ENCODE results near the gene MIA2. TPM values are rescaled to one million over a fixed set of nuclear protein-coding genes. Genes with fewer than 3 reads are reported as not detected.

Gene MIA2
- total and polyA plus RNA-seq, 4 donors: 24.9 to 32.2 (median 28.3) TPM

DNA sequence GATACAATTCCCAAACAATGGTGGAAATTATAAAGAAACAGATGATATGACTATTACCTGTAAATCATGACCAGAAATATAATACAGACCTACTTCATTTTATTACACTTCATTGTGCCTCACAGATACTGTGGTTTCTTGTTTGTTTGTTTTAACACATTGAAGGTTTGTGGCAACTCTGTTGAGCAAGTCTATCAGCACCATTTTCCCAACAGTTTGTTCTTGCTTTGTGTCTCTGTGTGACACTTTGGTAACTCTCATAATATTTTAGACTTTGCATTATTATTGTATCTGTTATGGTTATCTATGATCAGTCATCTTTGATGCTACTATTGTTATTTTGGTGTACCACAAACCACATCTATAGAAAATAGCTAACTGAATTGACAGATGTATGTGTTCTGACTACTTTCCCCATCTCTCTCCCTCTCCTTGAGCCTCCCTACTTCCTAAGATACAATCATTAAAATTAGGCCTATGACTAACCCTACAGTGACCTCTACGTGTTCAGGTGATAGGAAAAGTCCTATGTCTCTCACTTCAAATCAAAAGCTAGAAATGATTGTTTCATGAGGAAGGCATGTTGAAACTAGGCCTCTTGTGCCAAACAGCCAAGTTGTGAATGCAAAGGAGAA, 149.4 kb downstream of the MIA2 start:
- peaks cover 0 to 5% (median 0%) of the 10 kb centered on the region in 5 donors for H3K4me1 ChIP-seq (ENCODE audit: control insufficient read depth in 5 of 5, insufficient read depth in 5 of 5, low read length in 5 of 5)
- ATAC-seq (ENCODE audit: insufficient read depth, low FRiP score): no peak
- 84 to 95% methylated on average over 1 of the region's 1 CpG for WGBS, 2 donors
- no peaks in the 10 kb centered on the region for H3K27me3 ChIP-seq (ENCODE audit: control insufficient read depth in 3 of 3, insufficient read depth in 3 of 3, low read length in 2 of 3)
- DNase-seq: no peak
- no peaks in the 10 kb centered on the region for H3K9me3 ChIP-seq (ENCODE audit: control insufficient read depth in 4 of 4, insufficient read depth in 3 of 4, low read length in 3 of 4)
- no peak overlapping the region for H3K9ac ChIP-seq (ENCODE audit: insufficient read depth in 1 of 2, low read length in 2 of 2)
- no peak overlapping the region for H3K4me3 ChIP-seq
- no peaks in the 10 kb centered on the region for H3K36me3 ChIP-seq (ENCODE audit: control insufficient read depth in 4 of 4, insufficient read depth in 4 of 4, low read length in 4 of 4)
- TF ChIP-seq, protein P1, sequence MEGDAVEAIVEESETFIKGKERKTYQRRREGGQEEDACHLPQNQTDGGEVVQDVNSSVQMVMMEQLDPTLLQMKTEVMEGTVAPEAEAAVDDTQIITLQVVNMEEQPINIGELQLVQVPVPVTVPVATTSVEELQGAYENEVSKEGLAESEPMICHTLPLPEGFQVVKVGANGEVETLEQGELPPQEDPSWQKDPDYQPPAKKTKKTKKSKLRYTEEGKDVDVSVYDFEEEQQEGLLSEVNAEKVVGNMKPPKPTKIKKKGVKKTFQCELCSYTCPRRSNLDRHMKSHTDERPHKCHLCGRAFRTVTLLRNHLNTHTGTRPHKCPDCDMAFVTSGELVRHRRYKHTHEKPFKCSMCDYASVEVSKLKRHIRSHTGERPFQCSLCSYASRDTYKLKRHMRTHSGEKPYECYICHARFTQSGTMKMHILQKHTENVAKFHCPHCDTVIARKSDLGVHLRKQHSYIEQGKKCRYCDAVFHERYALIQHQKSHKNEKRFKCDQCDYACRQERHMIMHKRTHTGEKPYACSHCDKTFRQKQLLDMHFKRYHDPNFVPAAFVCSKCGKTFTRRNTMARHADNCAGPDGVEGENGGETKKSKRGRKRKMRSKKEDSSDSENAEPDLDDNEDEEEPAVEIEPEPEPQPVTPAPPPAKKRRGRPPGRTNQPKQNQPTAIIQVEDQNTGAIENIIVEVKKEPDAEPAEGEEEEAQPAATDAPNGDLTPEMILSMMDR (IDR thresholded peaks at IDR 0.05; ENCODE audit: control extremely low read depth, extremely low read depth): no peak
- no peak overlapping the region for H3K27ac ChIP-seq (ENCODE audit: low read depth in 1 of 2, low read length in 1 of 2)

DNA sequence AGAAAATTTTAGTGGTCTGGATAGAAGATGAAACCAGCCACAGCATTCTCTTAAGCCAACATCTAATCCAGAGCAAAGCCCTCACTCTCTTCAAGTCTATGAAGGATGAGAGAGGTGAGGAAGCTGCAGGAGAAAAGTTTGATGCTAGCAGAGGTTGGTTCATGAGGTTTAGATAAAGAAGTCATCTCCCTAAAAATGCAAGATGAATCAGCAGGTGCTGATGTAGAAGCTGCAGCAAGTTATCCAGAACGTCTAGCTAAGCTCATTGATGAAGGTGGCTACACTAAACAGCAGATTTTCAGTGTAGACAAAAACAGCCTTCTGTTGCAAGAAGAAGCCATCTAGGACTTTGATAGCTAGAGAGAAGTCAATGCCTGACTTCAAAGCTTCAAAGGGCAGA, 150.0 kb downstream of the MIA2 start:
- 87 to 93% methylated on average over 1 of the region's 1 CpG for WGBS, 2 donors
- H3K9ac ChIP-seq (ENCODE audit: insufficient read depth in 1 of 2, low read length in 2 of 2): no peak overlapping the region
- DNase-seq (no peak), ATAC-seq (ENCODE audit: insufficient read depth, low FRiP score) (no peak)
- H3K27ac ChIP-seq (ENCODE audit: low read depth in 1 of 2, low read length in 1 of 2): no peak overlapping the region
- H3K36me3 ChIP-seq (ENCODE audit: control insufficient read depth in 4 of 4, insufficient read depth in 4 of 4, low read length in 4 of 4): peaks cover 0 to under 1% (median 0%) of the 10 kb centered on the region in 4 donors
- no peaks in the 10 kb centered on the region for H3K9me3 ChIP-seq (ENCODE audit: control insufficient read depth in 4 of 4, insufficient read depth in 3 of 4, low read length in 3 of 4)
- TF ChIP-seq, protein P1 (IDR thresholded peaks at IDR 0.05; ENCODE audit: control extremely low read depth, extremely low read depth): no peak
- H3K4me1 ChIP-seq (ENCODE audit: control insufficient read depth in 5 of 5, insufficient read depth in 5 of 5, low read length in 5 of 5): peaks cover 0 to 4% (median 0%) of the 10 kb centered on the region in 5 donors
- H3K4me3 ChIP-seq: no peak overlapping the region
- H3K27me3 ChIP-seq (ENCODE audit: control insufficient read depth in 3 of 3, insufficient read depth in 3 of 3, low read length in 2 of 3): no peaks in the 10 kb centered on the region

DNA sequence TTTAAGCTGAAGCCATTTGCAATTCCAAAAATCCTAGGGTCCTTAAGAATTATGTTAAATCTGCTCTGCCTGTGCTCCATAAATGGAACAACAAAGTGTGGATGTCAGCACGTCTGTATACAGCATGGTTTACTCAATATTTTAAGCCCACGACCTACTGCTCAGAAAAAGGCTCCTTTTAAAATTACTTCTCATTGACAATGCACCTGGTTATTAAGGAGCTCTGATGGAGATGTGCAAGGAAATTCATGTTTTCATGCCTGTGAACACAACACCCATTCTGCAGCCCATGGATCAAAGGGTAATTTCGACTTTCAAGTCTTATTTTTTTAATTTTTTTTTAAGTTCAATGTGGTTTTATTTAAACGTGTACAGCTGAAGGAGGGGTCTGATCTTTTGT, 150.5 kb downstream of the MIA2 start:
- no peak overlapping the region for H3K9ac ChIP-seq (ENCODE audit: insufficient read depth in 1 of 2, low read length in 2 of 2)
- 89 to 92% methylated on average over 4 of the region's 4 CpGs for WGBS, 2 donors
- DNase-seq (no peak), ATAC-seq (ENCODE audit: insufficient read depth, low FRiP score) (no peak)
- no peaks in the 10 kb centered on the region for H3K27me3 ChIP-seq (ENCODE audit: control insufficient read depth in 3 of 3, insufficient read depth in 3 of 3, low read length in 2 of 3)
- peaks cover 0 to 4% (median 0%) of the 10 kb centered on the region in 5 donors for H3K4me1 ChIP-seq (ENCODE audit: control insufficient read depth in 5 of 5, insufficient read depth in 5 of 5, low read length in 5 of 5)
- H3K4me3 ChIP-seq: no peak overlapping the region
- peaks cover 0 to 1% (median 0%) of the 10 kb centered on the region in 4 donors for H3K36me3 ChIP-seq (ENCODE audit: control insufficient read depth in 4 of 4, insufficient read depth in 4 of 4, low read length in 4 of 4)
- no peak overlapping the region for H3K27ac ChIP-seq (ENCODE audit: low read depth in 1 of 2, low read length in 1 of 2)
- TF ChIP-seq, protein P1 (IDR thresholded peaks at IDR 0.05; ENCODE audit: control extremely low read depth, extremely low read depth): no peak
- H3K9me3 ChIP-seq (ENCODE audit: control insufficient read depth in 4 of 4, insufficient read depth in 3 of 4, low read length in 3 of 4): no peaks in the 10 kb centered on the region

DNA sequence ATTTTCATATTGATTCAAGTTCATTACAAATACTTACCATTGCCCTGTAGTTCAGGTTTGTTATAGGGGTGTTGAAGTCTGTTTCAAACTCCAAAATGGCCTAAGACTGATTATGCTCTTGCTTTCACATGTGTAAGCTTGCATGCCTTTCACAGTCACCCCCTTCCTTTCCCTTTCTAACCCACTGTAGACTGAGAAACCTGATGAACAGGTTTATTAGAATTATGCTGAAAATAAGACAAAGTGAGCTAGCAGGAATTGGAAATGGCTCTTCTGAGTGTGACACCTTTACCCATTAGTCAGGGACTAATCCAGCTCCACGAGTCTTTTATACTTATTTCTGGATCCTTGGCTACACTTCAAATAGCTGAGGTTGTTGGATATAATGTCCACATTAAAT, 159.6 kb downstream of the MIA2 start:
- TF ChIP-seq, protein P1 (IDR thresholded peaks at IDR 0.05; ENCODE audit: control extremely low read depth, extremely low read depth): no peak
- Histone ChIP-seq H3K36me3 (ENCODE audit: control insufficient read depth in 4 of 4, insufficient read depth in 4 of 4, low read length in 4 of 4) (peaks cover 0 to 12% (median 6%) of the 10 kb centered on the region in 4 donors), H3K4me1 (ENCODE audit: control insufficient read depth in 5 of 5, insufficient read depth in 5 of 5, low read length in 5 of 5) (peaks cover 0 to 8% (median 0%) of the 10 kb centered on the region in 5 donors), H3K9ac (ENCODE audit: insufficient read depth in 1 of 2, low read length in 2 of 2) (no peak overlapping the region), H3K9me3 (ENCODE audit: control insufficient read depth in 4 of 4, insufficient read depth in 3 of 4, low read length in 3 of 4) (no peaks in the 10 kb centered on the region), H3K27me3 (ENCODE audit: control insufficient read depth in 3 of 3, insufficient read depth in 3 of 3, low read length in 2 of 3) (no peaks in the 10 kb centered on the region), H3K4me3 (no peak overlapping the region), H3K27ac (ENCODE audit: low read depth in 1 of 2, low read length in 1 of 2) (no peak overlapping the region)
- WGBS, 2 donors: 59 to 77% methylated on average over 1 of the region's 1 CpG
- no peak for ATAC-seq (ENCODE audit: insufficient read depth, low FRiP score)
- peak in 2 of 3 donors; percentile 25 to 26 for DNase-seq

Data from lung (tissue), 12 donors.